ENCODE data around the gene HDX.

- TF ChIP-seq REST (IDR thresholded peaks at IDR 0.05; ENCODE audit: insufficient read depth in 1 of 2, low read depth in 2 of 2, low read length in 1 of 2): no peak
- TF ChIP-seq CTCF (IDR thresholded peaks at IDR 0.05): no peak
- TF ChIP-seq POLR2AphosphoS5 (IDR thresholded peaks at IDR 0.05; ENCODE audit: low read depth, low read length): no peak
These were observed 138.6 kb downstream of the HDX start for GRCh38 chrX:84363663-84364062.

Measured in Panc1 (cell line).